Measurements from ENCODE around the gene GNB1L.

- no peak for TF ChIP-seq EP300 (IDR thresholded peaks at IDR 0.05; ENCODE audit: borderline replicate concordance in 1 of 2, control insufficient read depth in 1 of 2, low read depth in 2 of 2, low read length in 2 of 2)
- TF ChIP-seq CTCF (IDR thresholded peaks at IDR 0.05 in 2 of 3, conservative IDR thresholded peaks at IDR 0.05 in 1 of 3; ENCODE audit: control insufficient read depth in 2 of 3, extremely low read depth in 1 of 3, insufficient read depth in 1 of 3, low read depth in 3 of 3, low read length in 3 of 3) = no peak
- no peak for TF ChIP-seq POLR2A (IDR thresholded peaks at IDR 0.05; ENCODE audit: low read depth, low read length)
- TF ChIP-seq NR2F1 (conservative IDR thresholded peaks at IDR 0.05) = no peak
- TF ChIP-seq TCF7 (IDR thresholded peaks at IDR 0.05; ENCODE audit: borderline replicate concordance) = no peak
- no peak for TF ChIP-seq RBBP5 (conservative IDR thresholded peaks at IDR 0.05)
- TF ChIP-seq MXI1 (IDR thresholded peaks at IDR 0.05; ENCODE audit: low read depth, low read length) = no peak
- TF ChIP-seq PML (IDR thresholded peaks at IDR 0.05; ENCODE audit: low read length) = no peak
- TF ChIP-seq, protein P1, sequence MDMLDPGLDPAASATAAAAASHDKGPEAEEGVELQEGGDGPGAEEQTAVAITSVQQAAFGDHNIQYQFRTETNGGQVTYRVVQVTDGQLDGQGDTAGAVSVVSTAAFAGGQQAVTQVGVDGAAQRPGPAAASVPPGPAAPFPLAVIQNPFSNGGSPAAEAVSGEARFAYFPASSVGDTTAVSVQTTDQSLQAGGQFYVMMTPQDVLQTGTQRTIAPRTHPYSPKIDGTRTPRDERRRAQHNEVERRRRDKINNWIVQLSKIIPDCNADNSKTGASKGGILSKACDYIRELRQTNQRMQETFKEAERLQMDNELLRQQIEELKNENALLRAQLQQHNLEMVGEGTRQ (IDR thresholded peaks at IDR 0.05; ENCODE audit: borderline replicate concordance, low read depth, low read length) = no peak
- TF ChIP-seq, protein P2, sequence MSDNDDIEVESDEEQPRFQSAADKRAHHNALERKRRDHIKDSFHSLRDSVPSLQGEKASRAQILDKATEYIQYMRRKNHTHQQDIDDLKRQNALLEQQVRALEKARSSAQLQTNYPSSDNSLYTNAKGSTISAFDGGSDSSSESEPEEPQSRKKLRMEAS (IDR thresholded peaks at IDR 0.05; ENCODE audit: low read depth, low read length) = no peak
- no peak for TF ChIP-seq CEBPB (IDR thresholded peaks at IDR 0.05; ENCODE audit: borderline replicate concordance in 1 of 2, low read depth in 2 of 2, low read length in 2 of 2)
- TF ChIP-seq SRF (IDR thresholded peaks at IDR 0.05; ENCODE audit: low read depth in 2 of 2, low read length in 2 of 2) = no peak
These were observed 2.4 kb downstream of the GNB1L start for GRCh38 chr22:19852177-19852781.

Measured in GM12878 (cell line).